B cell (primary cell): Measurements from ENCODE around the gene PSAP. TPM values are rescaled to one million over a fixed set of nuclear protein-coding genes. Genes with fewer than 3 reads are reported as not detected.

Experiments used
- ATAC-seq: fragments of 200-7000 bp; cut with Tn5 transposase; one replicate; pipeline ENCODE4 v1.10.0; 2021; ENCODE audit warnings: low read depth, mild to moderate bottlenecking, moderate number of reproducible peaks, moderate library complexity
- CTCF ChIA-PET: fragments of 350-600 bp; sonication (Branson Sonifier 250); formaldehyde crosslinking; loops from one replicate; lab custom pipeline; 2021; ENCODE audit warnings: antibody characterized with exemption, inconsistent platforms; lab: Charles Lee
- POLR2A ChIA-PET: fragments of 350-600 bp; sonication (Branson Sonifier 250); formaldehyde crosslinking; loops from one replicate; lab custom pipeline; 2021; ENCODE audit warnings: antibody characterized with exemption; lab: Charles Lee
- DNase-seq: peaks from one replicate; pipeline ENCODE4 v3.0.0; 2013
- H2AFZ ChIP-seq: 2 replicates; pipeline ENCODE4 v1.6.1; 2012; ENCODE audit warnings: mild to moderate bottlenecking, low read depth, low read length; ENCODE audit not compliant: insufficient read depth, poor library complexity, severe bottlenecking
- H3K27ac ChIP-seq, 2 donors: 1 replicate in 1 of 2; 2 replicates in 1 of 2; pipeline ENCODE4 v1.5.1; 2012 to 2013; ENCODE audit warnings: low read length in 2 of 2, mild to moderate bottlenecking in 2 of 2, moderate library complexity in 1 of 2
- H3K27me3 ChIP-seq, 4 experiments: fragments of 200-600 bp in 1 of 4; sonication (generic) in 1 of 4; replicated peaks in 1 of 4; 1 replicate in 2 of 4; 2 replicates in 2 of 4; pipeline versions ENCODE4 v1.6.1 to v1.7.0; 2013 to 2016; ENCODE audit warnings: low read length in 3 of 4, mild to moderate bottlenecking in 2 of 4, mixed read lengths in 1 of 4, moderate library complexity in 1 of 4; ENCODE audit not compliant: insufficient read depth in 4 of 4, control insufficient read depth in 3 of 4; ENCODE audit errors: control extremely low read depth in 1 of 4
- H3K36me3 ChIP-seq, 2 experiments: replicated peaks in 1 of 2; 1 replicate in 1 of 2; 2 replicates in 1 of 2; pipeline versions ENCODE4 v1.6.1 to v1.7.1; 2013; ENCODE audit warnings: low read length in 1 of 2; ENCODE audit not compliant: insufficient read depth in 2 of 2, control insufficient read depth in 1 of 2; ENCODE audit errors: control extremely low read depth in 1 of 2, extremely low read depth in 1 of 2
- H3K4me1 ChIP-seq, 2 donors: fragments of 200-600 bp in 1 of 2; sonication (generic) in 1 of 2; 1 replicate in 1 of 2; 2 replicates in 1 of 2; pipeline versions ENCODE4 v1.5.1 to v1.6.1; 2013 to 2017; ENCODE audit warnings: low read length in 2 of 2; ENCODE audit not compliant: control insufficient read depth in 2 of 2, insufficient read depth in 2 of 2
- H3K4me2 ChIP-seq: replicated peaks from 2 replicates; pipeline ENCODE3; 2012; ENCODE audit warnings: mild to moderate bottlenecking, low read depth, low read length; ENCODE audit not compliant: poor library complexity, severe bottlenecking
- H3K4me3 ChIP-seq, 5 experiments: fragments of 200-600 bp in 1 of 5; sonication (generic) in 1 of 5; 1 replicate in 3 of 5; 2 replicates in 2 of 5; pipeline versions ENCODE4 v1.5.1 to v1.7.0; 2011 to 2016; ENCODE audit warnings: low read length in 4 of 5, mild to moderate bottlenecking in 4 of 5, low read depth in 2 of 5, control low read depth in 1 of 5, moderate library complexity in 1 of 5; ENCODE audit not compliant: insufficient read depth in 1 of 5; ENCODE audit errors: control extremely low read depth in 1 of 5, extremely low read depth in 1 of 5
- H3K79me2 ChIP-seq: fragments of 200-600 bp; sonication (generic); one replicate; pipeline ENCODE4 v1.6.0; 2016; ENCODE audit warnings: low read length; ENCODE audit not compliant: control insufficient read depth, insufficient read depth
- H3K9ac ChIP-seq: fragments of 200-600 bp; sonication (generic); 2 replicates; pipeline ENCODE4 v1.6.1; 2017; ENCODE audit warnings: mild to moderate bottlenecking, low read length, moderate library complexity
- H3K9me3 ChIP-seq, 3 donors: one replicate each; pipeline versions ENCODE4 v1.6.1 to v1.7.1; 2013; ENCODE audit warnings: low read length in 2 of 3; ENCODE audit not compliant: control insufficient read depth in 2 of 3, insufficient read depth in 1 of 3; ENCODE audit errors: control extremely low read depth in 1 of 3
- H4K20me1 ChIP-seq: 2 replicates; pipeline ENCODE4 v1.6.0; 2012; ENCODE audit warnings: mild to moderate bottlenecking, low read length; ENCODE audit not compliant: insufficient read depth, control insufficient read depth, poor library complexity, severe bottlenecking
- H3K27ac Mint-ChIP-seq: one replicate; pipeline ENCODE4 v1.8.0; 2021; ENCODE audit warnings: mixed read lengths
- H3K27me3 Mint-ChIP-seq: one replicate; pipeline ENCODE4 v1.8.0; 2021; ENCODE audit warnings: mixed read lengths
- H3K4me1 Mint-ChIP-seq: one replicate; pipeline ENCODE4 v1.8.0; 2021; ENCODE audit warnings: mixed read lengths
- H3K4me3 Mint-ChIP-seq: one replicate; pipeline ENCODE4 v1.8.0; 2021; ENCODE audit warnings: mixed read lengths
- H3K9me3 Mint-ChIP-seq: one replicate; pipeline ENCODE4 v1.8.0; 2022; ENCODE audit warnings: mixed read lengths; ENCODE audit not compliant: insufficient read depth
- EZH2 ChIP-seq: IDR thresholded peaks from 2 replicates; pipeline ENCODE4 v1.6.1; 2012; ENCODE audit warnings: borderline replicate concordance, low read depth, mild to moderate bottlenecking, moderate library complexity, low read length; ENCODE audit not compliant: insufficient read depth, poor library complexity, severe bottlenecking
- WGBS: methylation state at CpG from one replicate; pipeline ENCODE4 v1.1.5; 2013; ENCODE audit warnings: missing lambda C conversion rate; ENCODE audit not compliant: insufficient coverage; 5-methylcytosine and 5-hydroxymethylcytosine counted together
- intact Hi-C: fragments of 100-400 bp; cut with micrococcal nuclease; formaldehyde crosslinking; loops from one replicate; pipeline ENCODE4 v1.10.0; 2022
- polyA plus RNA-seq: library from polyadenylated mRNA; depleted of rRNA; stranded (reverse); fragments of >200 nt; gene quantifications from 2 replicates; pipeline ENCODE4 v1.2.3, GENCODE V29; 2012
- total RNA-seq, 2 donors: library from RNA; stranded (reverse); fragments of 120-200 nt in 1 of 2; gene quantifications; 1 replicate in 1 of 2; 2 replicates in 1 of 2; pipeline versions ENCODE4 v1.2.3 to v1.2.4, GENCODE V29; 2013 to 2022
- TF ChIP-seq, protein P1 (sequence below): fragments of 200-600 bp; IDR thresholded peaks from one replicate; pipeline ENCODE4 v1.8.0; 2022; ENCODE audit warnings: antibody characterized with exemption, mild to moderate bottlenecking

The PSAP gene
- total and polyA plus RNA-seq, 2 donors (not counting 1 experiment from before 2014, with no cell fraction given): 206 to 509 TPM

DNA sequence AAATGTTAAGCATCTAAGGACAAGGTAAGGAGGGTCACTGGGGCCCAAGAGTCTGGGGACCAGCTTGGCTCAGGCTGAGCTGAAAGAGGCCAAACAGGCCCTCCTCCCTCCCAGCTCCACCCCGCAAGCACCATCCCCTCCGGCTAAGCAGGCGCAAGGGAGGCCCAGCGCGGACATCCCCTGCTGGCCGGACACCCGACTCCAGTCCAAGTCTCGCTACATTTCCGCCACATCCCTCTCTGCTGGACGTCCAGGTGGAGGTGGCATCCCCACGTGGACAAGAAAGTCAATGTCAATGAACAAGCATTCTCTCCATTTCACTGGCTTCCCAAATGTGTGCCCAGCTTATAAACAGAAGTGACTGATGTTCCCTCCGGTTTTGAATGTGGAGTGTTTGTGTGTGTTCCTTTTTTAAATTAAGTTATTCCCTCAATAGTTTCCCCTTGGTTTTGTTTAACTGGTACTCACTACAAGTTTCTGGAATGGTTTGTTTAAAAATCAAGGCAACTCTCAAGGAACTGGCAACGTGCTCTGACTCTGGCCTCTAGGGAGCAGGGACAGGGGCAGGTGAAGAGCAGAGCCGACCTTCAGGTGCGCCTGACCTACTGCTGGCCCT lies 35.4 kb downstream of the PSAP start:
- CTCF ChIA-PET: interaction anchor here (5.9 to 8.6 kb wide), 2 partner anchors 78 to 107 kb away, joined by 52 to 106 read pairs; no protein-coding TSS in a partner anchor
- 92% methylated on average over 12 of the region's 15 CpGs for WGBS
- H3K4me1 ChIP-seq: peaks cover 5 to 11% of the 10 kb centered on the region in 2 donors

DNA sequence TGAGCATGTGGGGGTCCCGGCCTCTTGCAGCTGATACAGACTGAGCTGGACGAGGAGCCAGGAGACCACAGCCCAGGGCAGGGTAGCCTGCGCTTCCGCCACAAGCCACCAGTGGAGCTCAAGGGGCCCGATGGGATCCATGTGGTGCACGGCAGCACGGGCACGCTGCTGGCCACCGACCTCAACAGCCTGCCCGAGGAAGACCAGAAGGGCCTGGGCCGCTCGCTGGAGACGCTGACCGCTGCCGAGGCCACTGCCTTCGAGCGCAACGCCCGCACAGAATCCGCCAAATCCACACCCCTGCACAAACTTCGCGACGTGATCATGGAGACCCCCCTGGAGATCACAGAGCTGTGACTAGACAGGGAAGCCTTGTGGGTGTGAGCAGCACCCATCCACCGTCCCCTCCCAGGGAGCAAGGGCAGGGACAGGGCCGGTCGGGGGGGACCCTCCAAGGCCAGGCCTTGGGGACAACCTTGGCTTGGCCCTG lies 36.1 kb downstream of the PSAP start:
- peaks cover 6% of the 10 kb centered on the region for H3K4me1 Mint-ChIP-seq
- ATAC-seq: no peak
- no peaks in the 10 kb centered on the region for H4K20me1 ChIP-seq
- H3K9me3 ChIP-seq: no peaks in the 10 kb centered on the region
- no peaks in the 10 kb centered on the region for H3K27me3 Mint-ChIP-seq
- H2AFZ ChIP-seq: no peak overlapping the region
- no peak overlapping the region for H3K27ac ChIP-seq
- TF ChIP-seq, protein P1, sequence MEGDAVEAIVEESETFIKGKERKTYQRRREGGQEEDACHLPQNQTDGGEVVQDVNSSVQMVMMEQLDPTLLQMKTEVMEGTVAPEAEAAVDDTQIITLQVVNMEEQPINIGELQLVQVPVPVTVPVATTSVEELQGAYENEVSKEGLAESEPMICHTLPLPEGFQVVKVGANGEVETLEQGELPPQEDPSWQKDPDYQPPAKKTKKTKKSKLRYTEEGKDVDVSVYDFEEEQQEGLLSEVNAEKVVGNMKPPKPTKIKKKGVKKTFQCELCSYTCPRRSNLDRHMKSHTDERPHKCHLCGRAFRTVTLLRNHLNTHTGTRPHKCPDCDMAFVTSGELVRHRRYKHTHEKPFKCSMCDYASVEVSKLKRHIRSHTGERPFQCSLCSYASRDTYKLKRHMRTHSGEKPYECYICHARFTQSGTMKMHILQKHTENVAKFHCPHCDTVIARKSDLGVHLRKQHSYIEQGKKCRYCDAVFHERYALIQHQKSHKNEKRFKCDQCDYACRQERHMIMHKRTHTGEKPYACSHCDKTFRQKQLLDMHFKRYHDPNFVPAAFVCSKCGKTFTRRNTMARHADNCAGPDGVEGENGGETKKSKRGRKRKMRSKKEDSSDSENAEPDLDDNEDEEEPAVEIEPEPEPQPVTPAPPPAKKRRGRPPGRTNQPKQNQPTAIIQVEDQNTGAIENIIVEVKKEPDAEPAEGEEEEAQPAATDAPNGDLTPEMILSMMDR: no peak
- TF ChIP-seq EZH2: no peak
- ChIA-PET CTCF (interaction anchor here (1.0 to 8.6 kb wide), 4 partner anchors 19 to 106 kb away, joined by 3 to 106 read pairs (median 28); no protein-coding TSS in a partner anchor), POLR2A (no interaction called here)
- no peak overlapping the region for H3K4me3 ChIP-seq
- 94% methylated on average over 24 of the region's 26 CpGs for WGBS
- no peaks in the 10 kb centered on the region for H3K27me3 ChIP-seq
- H3K79me2 ChIP-seq: no peaks in the 10 kb centered on the region
- H3K36me3 ChIP-seq: peaks cover 0 to 46% of the 10 kb centered on the region in 2 experiments
- no peak overlapping the region for H3K4me2 ChIP-seq
- no peak overlapping the region for H3K27ac Mint-ChIP-seq
- intact Hi-C loops: loop anchor here (5.0 kb wide), 1 partner anchor 433 kb away; no protein-coding TSS in a partner anchor
- no peak overlapping the region for H3K4me3 Mint-ChIP-seq
- no peaks in the 10 kb centered on the region for H3K9me3 Mint-ChIP-seq
- DNase-seq: no peak
- H3K4me1 ChIP-seq: peaks cover 5 to 11% of the 10 kb centered on the region in 2 donors
- no peak overlapping the region for H3K9ac ChIP-seq

More for the DNA sequence above, 35.4 kb downstream of the PSAP start:
- no peak overlapping the region for H3K4me2 ChIP-seq
- H3K9me3 ChIP-seq: no peaks in the 10 kb centered on the region
- intact Hi-C loops: no loop called here
- peaks cover 0 to 52% of the 10 kb centered on the region in 2 experiments for H3K36me3 ChIP-seq
- Mint-ChIP-seq H3K4me1 (peaks cover 6% of the 10 kb centered on the region), H3K4me3 (no peak overlapping the region), H3K9me3 (no peaks in the 10 kb centered on the region), H3K27ac (peak overlapping the region; percentile 50), H3K27me3 (no peaks in the 10 kb centered on the region)
- H3K79me2 ChIP-seq: no peaks in the 10 kb centered on the region
- TF ChIP-seq, protein P1: no peak
- TF ChIP-seq EZH2: no peak
- no peak for ATAC-seq
- POLR2A ChIA-PET: no interaction called here
- H3K27ac ChIP-seq: no peak overlapping the region
- no peak overlapping the region for H3K4me3 ChIP-seq
- no peak overlapping the region for H2AFZ ChIP-seq
- H4K20me1 ChIP-seq: no peaks in the 10 kb centered on the region
- H3K27me3 ChIP-seq: no peaks in the 10 kb centered on the region
- H3K9ac ChIP-seq: no peak overlapping the region
- DNase-seq: no peak
